Measurements from ENCODE around the gene LIN7B. TPM values are rescaled to one million over a fixed set of nuclear protein-coding genes. Genes with fewer than 3 reads are reported as not detected.

The LIN7B gene
- total and polyA plus RNA-seq, 9 of the 15 experiments (the other 6 are each of a cell fraction or from before 2014, with no cell fraction given) = 0.89 to 15.7 (median 4.0) TPM

DNA sequence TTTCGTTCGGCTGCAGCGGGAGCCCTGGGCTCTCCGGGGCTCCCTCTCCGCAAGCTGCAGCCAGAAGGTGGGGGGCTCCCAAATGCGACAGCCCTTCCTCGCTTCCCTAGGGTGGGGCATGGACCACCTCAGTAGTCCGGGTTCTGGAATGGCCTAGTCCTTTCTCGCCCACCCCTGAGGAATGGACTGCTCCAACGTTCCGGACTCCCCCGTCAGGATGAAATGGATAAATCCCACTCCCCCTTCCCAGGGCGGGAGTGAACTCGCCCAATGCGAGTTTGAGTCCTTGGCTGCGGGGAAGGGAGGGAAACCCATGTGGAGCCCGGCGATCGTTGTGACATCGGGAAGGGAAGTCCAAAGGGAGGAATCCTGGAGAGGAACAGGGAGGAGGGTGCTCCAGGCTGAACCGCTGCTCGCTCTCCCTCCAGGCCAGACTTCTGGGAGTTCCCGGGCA is 35.5 kb downstream of the LIN7B start (continued):
- TF ChIP-seq, protein P1, sequence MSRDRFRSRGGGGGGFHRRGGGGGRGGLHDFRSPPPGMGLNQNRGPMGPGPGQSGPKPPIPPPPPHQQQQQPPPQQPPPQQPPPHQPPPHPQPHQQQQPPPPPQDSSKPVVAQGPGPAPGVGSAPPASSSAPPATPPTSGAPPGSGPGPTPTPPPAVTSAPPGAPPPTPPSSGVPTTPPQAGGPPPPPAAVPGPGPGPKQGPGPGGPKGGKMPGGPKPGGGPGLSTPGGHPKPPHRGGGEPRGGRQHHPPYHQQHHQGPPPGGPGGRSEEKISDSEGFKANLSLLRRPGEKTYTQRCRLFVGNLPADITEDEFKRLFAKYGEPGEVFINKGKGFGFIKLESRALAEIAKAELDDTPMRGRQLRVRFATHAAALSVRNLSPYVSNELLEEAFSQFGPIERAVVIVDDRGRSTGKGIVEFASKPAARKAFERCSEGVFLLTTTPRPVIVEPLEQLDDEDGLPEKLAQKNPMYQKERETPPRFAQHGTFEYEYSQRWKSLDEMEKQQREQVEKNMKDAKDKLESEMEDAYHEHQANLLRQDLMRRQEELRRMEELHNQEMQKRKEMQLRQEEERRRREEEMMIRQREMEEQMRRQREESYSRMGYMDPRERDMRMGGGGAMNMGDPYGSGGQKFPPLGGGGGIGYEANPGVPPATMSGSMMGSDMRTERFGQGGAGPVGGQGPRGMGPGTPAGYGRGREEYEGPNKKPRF (IDR thresholded peaks at IDR 0.05; ENCODE audit: low read depth, low read length) = no peak
- TF ChIP-seq DPF2 (IDR thresholded peaks at IDR 0.05) = 0 out of 2 replicates have a peak, but pooled peaks have one; percentile 17
- peak; percentile 78 for TF ChIP-seq SAP30 (IDR thresholded peaks at IDR 0.05; ENCODE audit: borderline replicate concordance, insufficient read depth, low read depth, low read length, poor library complexity, severe bottlenecking)
- TF ChIP-seq ZNF134 (CRISPR knock-in tag; conservative IDR thresholded peaks at IDR 0.05) = no peak
- TF ChIP-seq, protein P2, sequence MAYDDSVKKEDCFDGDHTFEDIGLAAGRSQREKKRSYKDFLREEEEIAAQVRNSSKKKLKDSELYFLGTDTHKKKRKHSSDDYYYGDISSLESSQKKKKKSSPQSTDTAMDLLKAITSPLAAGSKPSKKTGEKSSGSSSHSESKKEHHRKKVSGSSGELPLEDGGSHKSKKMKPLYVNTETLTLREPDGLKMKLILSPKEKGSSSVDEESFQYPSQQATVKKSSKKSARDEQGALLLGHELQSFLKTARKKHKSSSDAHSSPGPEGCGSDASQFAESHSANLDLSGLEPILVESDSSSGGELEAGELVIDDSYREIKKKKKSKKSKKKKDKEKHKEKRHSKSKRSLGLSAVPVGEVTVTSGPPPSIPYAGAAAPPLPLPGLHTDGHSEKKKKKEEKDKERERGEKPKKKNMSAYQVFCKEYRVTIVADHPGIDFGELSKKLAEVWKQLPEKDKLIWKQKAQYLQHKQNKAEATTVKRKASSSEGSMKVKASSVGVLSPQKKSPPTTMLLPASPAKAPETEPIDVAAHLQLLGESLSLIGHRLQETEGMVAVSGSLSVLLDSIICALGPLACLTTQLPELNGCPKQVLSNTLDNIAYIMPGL (CRISPR knock-in tag; IDR thresholded peaks at IDR 0.05) = 0 out of 2 replicates have a peak, but pooled peaks have one; percentile 4
- TF ChIP-seq PCBP1 (IDR thresholded peaks at IDR 0.05; ENCODE audit: low read depth, low read length, poor library complexity, severe bottlenecking) = no peak
- peak; percentile 51; the same call in 1 of the 2 replicates for TF ChIP-seq FOXM1 (IDR thresholded peaks at IDR 0.05; ENCODE audit: low read depth)
- no peak for TF ChIP-seq FOXM1 (CRISPR knock-in tag; IDR thresholded peaks at IDR 0.05; ENCODE audit: low read depth)
- TF ChIP-seq, protein P3, sequence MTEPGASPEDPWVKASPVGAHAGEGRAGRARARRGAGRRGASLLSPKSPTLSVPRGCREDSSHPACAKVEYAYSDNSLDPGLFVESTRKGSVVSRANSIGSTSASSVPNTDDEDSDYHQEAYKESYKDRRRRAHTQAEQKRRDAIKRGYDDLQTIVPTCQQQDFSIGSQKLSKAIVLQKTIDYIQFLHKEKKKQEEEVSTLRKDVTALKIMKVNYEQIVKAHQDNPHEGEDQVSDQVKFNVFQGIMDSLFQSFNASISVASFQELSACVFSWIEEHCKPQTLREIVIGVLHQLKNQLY (CRISPR knock-in tag; conservative IDR thresholded peaks at IDR 0.05) = 0 out of 4 replicates have a peak, but pooled peaks of 1 of the 2 experiments have one; percentile 56
- TF ChIP-seq ZNF232 (CRISPR knock-in tag; IDR thresholded peaks at IDR 0.05) = 0 out of 2 replicates have a peak, but pooled peaks have one; percentile 12
- TF ChIP-seq FOS (IDR thresholded peaks at IDR 0.05; ENCODE audit: extremely low read depth, insufficient read length) = no peak
- TF ChIP-seq KAT7 (CRISPR knock-in tag; IDR thresholded peaks at IDR 0.05; ENCODE audit: borderline replicate concordance) = 0 out of 2 replicates have a peak, but pooled peaks have one; percentile 15
- no peak for TF ChIP-seq ZNF778 (CRISPR knock-in tag; IDR thresholded peaks at IDR 0.05)
- peak; percentile 58; the same call in 1 of the 2 replicates for TF ChIP-seq PHB (CRISPR knock-in tag; IDR thresholded peaks at IDR 0.05)
- TF ChIP-seq, protein P4, sequence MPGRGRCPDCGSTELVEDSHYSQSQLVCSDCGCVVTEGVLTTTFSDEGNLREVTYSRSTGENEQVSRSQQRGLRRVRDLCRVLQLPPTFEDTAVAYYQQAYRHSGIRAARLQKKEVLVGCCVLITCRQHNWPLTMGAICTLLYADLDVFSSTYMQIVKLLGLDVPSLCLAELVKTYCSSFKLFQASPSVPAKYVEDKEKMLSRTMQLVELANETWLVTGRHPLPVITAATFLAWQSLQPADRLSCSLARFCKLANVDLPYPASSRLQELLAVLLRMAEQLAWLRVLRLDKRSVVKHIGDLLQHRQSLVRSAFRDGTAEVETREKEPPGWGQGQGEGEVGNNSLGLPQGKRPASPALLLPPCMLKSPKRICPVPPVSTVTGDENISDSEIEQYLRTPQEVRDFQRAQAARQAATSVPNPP (IDR thresholded peaks at IDR 0.05; ENCODE audit: borderline replicate concordance, insufficient read depth, insufficient read length) = no peak
- TF ChIP-seq MAZ (CRISPR knock-in tag; conservative IDR thresholded peaks at IDR 0.05 in 1 of 2, IDR thresholded peaks at IDR 0.05 in 1 of 2) = 0 out of 4 replicates have a peak, but pooled peaks of 1 of the 2 experiments have one; percentile 11
- TF ChIP-seq RBBP5 (IDR thresholded peaks at IDR 0.05; ENCODE audit: borderline replicate concordance, insufficient read depth, low read length, poor library complexity, severe bottlenecking) = peak; percentile 45
- TF ChIP-seq HNRNPK (IDR thresholded peaks at IDR 0.05; ENCODE audit: low read depth, low read length, poor library complexity, severe bottlenecking) = no peak
- TF ChIP-seq, protein P5, sequence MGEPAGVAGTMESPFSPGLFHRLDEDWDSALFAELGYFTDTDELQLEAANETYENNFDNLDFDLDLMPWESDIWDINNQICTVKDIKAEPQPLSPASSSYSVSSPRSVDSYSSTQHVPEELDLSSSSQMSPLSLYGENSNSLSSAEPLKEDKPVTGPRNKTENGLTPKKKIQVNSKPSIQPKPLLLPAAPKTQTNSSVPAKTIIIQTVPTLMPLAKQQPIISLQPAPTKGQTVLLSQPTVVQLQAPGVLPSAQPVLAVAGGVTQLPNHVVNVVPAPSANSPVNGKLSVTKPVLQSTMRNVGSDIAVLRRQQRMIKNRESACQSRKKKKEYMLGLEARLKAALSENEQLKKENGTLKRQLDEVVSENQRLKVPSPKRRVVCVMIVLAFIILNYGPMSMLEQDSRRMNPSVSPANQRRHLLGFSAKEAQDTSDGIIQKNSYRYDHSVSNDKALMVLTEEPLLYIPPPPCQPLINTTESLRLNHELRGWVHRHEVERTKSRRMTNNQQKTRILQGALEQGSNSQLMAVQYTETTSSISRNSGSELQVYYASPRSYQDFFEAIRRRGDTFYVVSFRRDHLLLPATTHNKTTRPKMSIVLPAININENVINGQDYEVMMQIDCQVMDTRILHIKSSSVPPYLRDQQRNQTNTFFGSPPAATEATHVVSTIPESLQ (CRISPR knock-in tag; IDR thresholded peaks at IDR 0.05) = 0 out of 2 replicates have a peak, but pooled peaks have one; percentile 42
